HUES6 (cell line): ENCODE measurements around the gene SLFNL1.

Experiments
- H3K27ac ChIP-seq: 2 replicates; pipeline ENCODE4 v1.7.0; 2013; ENCODE audit warnings: low read depth, mild to moderate bottlenecking, low read length, inconsistent platforms
- H3K27me3 ChIP-seq: 2 replicates; pipeline ENCODE4 v1.6.1; 2013; ENCODE audit warnings: low read length; ENCODE audit not compliant: control insufficient read depth, insufficient read depth
- H3K36me3 ChIP-seq: 2 replicates; pipeline ENCODE4 v1.6.1; 2013; ENCODE audit warnings: low read length; ENCODE audit not compliant: control insufficient read depth, insufficient read depth
- H3K4me1 ChIP-seq: 2 replicates; pipeline ENCODE4 v1.6.1; 2013; ENCODE audit warnings: low read length; ENCODE audit not compliant: control insufficient read depth, insufficient read depth
- H3K4me3 ChIP-seq: 2 replicates; pipeline ENCODE4 v1.5.1; 2013; ENCODE audit warnings: low read depth, low read length
- H3K9ac ChIP-seq: one replicate; pipeline ENCODE4 v1.6.1; 2013; ENCODE audit warnings: mild to moderate bottlenecking, low read length
- H3K9me3 ChIP-seq: 2 replicates; pipeline ENCODE4 v1.6.1; 2013; ENCODE audit warnings: low read depth, low read length; ENCODE audit not compliant: control insufficient read depth, insufficient read depth

The SLFNL1 gene

GRCh38 chr1:41006942-41007865, 14.3 kb downstream of the SLFNL1 start:
- Histone ChIP-seq H3K4me1 (no peaks in the 10 kb centered on the region), H3K9me3 (no peaks in the 10 kb centered on the region), H3K27me3 (no peaks in the 10 kb centered on the region), H3K36me3 (peaks cover 100% of the 10 kb centered on the region), H3K9ac (no peak overlapping the region), H3K4me3 (no peak overlapping the region), H3K27ac (no peak overlapping the region)

DNA sequence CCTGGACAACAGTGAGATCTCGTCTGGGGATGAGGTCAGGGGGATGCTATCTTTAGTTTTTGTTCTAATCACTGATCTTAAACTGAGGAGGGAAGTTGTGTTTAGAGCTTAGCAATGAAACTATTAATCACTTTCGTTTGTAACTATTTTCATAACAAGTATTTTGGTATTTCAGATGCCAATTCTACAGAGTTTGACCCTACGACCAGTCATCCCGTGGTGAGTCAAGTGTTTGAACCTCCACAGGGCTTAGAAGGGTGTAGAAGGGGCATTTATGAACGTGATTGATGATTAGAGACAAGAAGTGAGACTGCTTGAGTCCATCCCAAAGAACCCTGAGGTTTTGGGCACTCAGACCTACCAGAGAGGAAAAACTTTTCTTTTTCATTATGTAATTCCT, 15.6 kb downstream of the SLFNL1 start:
- Histone ChIP-seq H3K9me3 (no peaks in the 10 kb centered on the region), H3K36me3 (peaks cover 100% of the 10 kb centered on the region), H3K4me3 (no peak overlapping the region), H3K27ac (no peak overlapping the region), H3K4me1 (no peaks in the 10 kb centered on the region), H3K9ac (no peak overlapping the region), H3K27me3 (no peaks in the 10 kb centered on the region)

DNA sequence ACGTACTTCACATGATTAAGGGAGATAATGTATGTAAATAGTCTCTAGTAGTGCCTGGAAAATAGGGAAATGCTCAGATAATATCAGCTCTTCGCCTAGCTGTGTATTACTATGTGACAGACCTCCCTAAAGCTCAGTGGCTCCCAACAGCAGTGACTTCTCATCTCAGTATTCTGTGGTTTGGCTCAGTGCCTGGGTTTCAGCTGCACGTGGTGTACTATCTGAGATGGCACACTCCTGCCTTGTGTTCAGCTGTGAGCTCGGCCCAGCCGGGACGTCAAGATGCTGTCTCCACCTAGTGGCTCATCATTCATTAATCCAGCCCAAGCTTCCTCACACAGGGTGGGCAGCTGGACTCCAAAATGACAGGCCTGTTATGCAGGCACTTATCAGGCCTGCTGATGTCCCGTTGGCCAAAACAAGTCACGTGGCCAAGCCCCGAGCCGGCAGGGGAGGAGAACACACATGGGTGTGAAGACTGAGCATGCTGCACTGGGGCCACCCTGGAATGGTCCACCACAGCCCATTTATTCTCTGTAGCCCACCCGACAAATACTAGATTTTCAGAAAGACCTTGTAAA, 17.8 kb downstream of the SLFNL1 start:
- Histone ChIP-seq H3K9ac (no peak overlapping the region), H3K4me3 (no peak overlapping the region), H3K27me3 (no peaks in the 10 kb centered on the region), H3K9me3 (no peaks in the 10 kb centered on the region), H3K4me1 (no peaks in the 10 kb centered on the region), H3K36me3 (peaks cover 97% of the 10 kb centered on the region), H3K27ac (no peak overlapping the region)

DNA sequence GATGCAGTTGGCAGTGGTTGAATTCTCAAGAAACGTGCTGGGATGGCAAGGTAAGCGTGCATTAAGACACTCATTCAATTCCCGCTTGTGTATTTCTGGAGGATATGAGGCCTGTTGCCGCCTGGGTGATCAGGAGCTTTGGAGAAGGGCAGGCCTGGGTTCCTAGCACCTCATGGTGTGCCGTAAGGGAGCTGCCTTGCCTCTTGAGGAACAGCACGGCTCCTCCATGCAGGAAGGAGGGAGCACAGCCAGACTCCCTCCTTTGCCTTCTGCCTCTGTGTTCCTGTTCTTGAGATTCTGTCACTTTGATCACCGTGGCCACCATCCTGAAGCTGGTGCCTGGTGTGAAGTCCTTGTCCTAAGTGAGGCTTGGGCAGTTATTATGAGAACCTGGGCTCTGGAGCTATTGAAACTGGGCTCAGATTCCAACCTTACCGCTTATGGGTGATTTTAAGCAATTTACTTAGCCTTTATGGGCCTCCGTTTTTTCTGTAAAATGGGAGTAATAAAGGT, 18.3 kb downstream of the SLFNL1 start:
- no peak overlapping the region for H3K4me3 ChIP-seq
- H3K9me3 ChIP-seq, result no peaks in the 10 kb centered on the region
- peaks cover 97% of the 10 kb centered on the region for H3K36me3 ChIP-seq
- no peaks in the 10 kb centered on the region for H3K4me1 ChIP-seq
- no peaks in the 10 kb centered on the region for H3K27me3 ChIP-seq
- no peak overlapping the region for H3K9ac ChIP-seq
- no peak overlapping the region for H3K27ac ChIP-seq

DNA sequence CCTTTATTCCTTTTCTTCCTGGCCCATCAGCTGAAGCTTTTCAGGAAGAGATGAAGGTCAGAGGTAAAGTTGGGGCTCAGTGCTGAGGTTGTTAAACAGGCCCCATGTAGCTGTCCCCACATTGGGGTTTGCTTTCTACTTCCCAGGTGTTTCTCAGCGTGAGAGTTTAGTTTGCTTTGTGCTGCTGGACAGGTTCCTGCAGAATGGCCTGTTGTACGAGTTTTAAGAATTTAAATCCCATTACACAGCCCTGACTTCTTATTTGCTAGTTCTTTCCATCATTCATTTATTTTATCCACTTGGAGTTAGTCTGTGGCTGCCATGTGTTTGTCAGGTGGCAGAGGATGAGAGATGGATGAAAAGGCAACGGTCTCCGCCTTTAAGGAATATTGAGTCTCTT, 22.9 kb downstream of the SLFNL1 start:
- no peak overlapping the region for H3K4me3 ChIP-seq
- no peaks in the 10 kb centered on the region for H3K27me3 ChIP-seq
- H3K27ac ChIP-seq, result no peak overlapping the region
- H3K9ac ChIP-seq, result no peak overlapping the region
- H3K36me3 ChIP-seq, result peaks cover 97% of the 10 kb centered on the region
- no peaks in the 10 kb centered on the region for H3K9me3 ChIP-seq
- H3K4me1 ChIP-seq, result no peaks in the 10 kb centered on the region

DNA sequence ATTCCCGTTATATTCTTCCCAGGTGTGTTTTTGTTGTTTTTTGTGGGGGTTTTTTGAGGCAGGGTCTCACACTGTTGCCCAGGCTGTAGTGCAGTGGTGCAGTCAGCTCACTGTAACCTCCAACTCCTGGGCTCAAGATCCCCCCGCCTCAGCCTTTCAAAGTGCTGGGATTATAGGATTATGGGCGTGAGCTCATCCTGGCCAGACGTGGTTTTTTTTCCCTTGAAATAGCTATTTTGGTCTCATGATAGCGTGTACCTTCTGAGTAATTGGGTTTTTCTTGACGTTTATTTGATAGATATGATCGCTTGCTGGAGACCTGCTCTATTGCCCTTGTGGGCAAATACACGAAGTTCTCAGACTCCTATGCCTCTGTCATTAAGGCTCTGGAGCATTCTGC, 24.4 kb downstream of the SLFNL1 start:
- H3K36me3 ChIP-seq, result peaks cover 96% of the 10 kb centered on the region
- H3K4me1 ChIP-seq, result no peaks in the 10 kb centered on the region
- H3K27ac ChIP-seq, result no peak overlapping the region
- no peaks in the 10 kb centered on the region for H3K9me3 ChIP-seq
- H3K4me3 ChIP-seq, result no peak overlapping the region
- H3K9ac ChIP-seq, result no peak overlapping the region
- H3K27me3 ChIP-seq, result no peaks in the 10 kb centered on the region

DNA sequence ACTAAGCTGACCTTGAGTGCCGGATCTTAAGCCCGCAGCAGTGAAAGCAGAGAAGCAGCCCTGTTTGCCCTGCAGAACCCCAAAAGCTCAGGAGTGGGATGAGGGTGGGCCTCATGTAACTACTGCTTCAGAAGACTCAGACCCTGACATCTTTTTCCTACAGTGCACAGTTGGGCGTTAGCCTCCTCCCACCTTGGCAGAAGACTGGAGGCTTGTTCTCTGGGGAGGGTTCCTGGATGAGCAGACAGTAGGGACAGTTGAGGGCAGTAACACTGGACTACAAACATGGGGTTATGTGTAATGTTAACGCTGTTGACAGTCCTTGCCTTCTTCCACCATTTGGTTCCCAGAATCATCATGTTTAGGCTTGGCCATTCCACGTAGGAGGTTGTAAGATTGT, 32.5 kb downstream of the SLFNL1 start:
- H3K9me3 ChIP-seq, result no peaks in the 10 kb centered on the region
- no peak overlapping the region for H3K27ac ChIP-seq
- no peak overlapping the region for H3K9ac ChIP-seq
- H3K4me1 ChIP-seq, result no peaks in the 10 kb centered on the region
- H3K27me3 ChIP-seq, result no peaks in the 10 kb centered on the region
- peaks cover 99% of the 10 kb centered on the region for H3K36me3 ChIP-seq
- no peak overlapping the region for H3K4me3 ChIP-seq

DNA sequence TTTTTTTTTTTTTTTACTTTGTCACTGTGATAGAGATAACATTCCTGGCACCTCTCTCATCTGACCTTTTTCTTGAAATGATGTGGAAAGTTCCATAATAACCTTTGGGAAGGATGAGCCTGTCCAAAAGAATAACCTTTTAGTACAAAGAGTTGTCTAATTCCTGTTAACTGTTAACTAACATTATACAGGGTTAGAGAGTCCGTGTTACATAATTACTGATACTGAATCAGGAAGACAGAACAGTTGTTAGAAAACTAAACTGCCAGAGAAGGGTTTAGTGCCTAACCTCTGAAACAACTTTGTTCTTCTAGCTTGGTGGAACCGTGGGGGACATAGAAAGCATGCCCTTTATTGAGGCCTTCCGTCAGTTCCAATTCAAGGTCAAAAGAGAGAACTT, 33.2 kb downstream of the SLFNL1 start:
- no peak overlapping the region for H3K4me3 ChIP-seq
- H3K9ac ChIP-seq, result no peak overlapping the region
- H3K27me3 ChIP-seq, result no peaks in the 10 kb centered on the region
- no peaks in the 10 kb centered on the region for H3K9me3 ChIP-seq
- peaks cover 99% of the 10 kb centered on the region for H3K36me3 ChIP-seq
- H3K27ac ChIP-seq, result no peak overlapping the region
- H3K4me1 ChIP-seq, result no peaks in the 10 kb centered on the region

DNA sequence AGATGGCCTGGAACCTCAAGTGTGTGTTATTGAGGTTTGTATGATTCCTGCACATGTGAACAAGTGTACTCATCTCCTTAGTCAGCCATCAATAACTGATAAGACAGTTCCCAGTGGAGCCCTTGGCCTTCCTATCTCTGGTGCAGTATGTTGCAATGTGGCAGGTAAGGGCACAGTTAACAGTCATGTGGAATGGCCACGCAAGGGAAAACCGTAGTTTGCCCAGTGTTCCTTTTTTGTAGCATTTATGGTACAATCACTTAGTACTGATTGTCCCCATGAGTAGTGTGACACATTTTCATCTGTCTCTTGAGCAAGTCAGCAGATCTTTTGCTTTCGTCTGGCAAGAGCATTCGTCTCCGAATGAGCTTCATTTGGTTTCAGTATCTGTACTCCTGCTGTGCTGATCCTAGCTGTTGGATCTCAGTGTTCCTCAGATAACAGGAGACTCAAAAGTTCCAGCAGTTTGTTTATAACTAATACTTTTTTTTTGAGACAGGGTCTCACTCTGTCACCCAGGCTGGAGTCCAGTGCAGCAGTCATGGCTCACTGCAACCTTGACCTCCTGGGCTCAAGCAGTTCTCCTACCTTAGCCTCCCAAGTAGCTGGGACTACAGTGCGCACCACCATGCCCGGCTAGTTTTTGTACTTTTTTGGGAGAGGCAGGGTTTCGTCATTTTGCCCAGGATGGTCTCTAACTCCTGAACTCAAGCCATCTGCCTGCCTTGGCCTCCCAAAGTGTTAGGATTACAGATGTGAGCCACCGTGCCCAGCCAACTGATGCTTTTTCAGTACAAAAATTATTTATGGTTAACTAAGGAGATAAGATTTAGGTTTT, 33.9 kb downstream of the SLFNL1 start:
- Histone ChIP-seq H3K27me3 (no peaks in the 10 kb centered on the region), H3K9ac (no peak overlapping the region), H3K9me3 (no peaks in the 10 kb centered on the region), H3K4me1 (no peaks in the 10 kb centered on the region), H3K27ac (no peak overlapping the region), H3K4me3 (no peak overlapping the region), H3K36me3 (peaks cover 97% of the 10 kb centered on the region)

DNA sequence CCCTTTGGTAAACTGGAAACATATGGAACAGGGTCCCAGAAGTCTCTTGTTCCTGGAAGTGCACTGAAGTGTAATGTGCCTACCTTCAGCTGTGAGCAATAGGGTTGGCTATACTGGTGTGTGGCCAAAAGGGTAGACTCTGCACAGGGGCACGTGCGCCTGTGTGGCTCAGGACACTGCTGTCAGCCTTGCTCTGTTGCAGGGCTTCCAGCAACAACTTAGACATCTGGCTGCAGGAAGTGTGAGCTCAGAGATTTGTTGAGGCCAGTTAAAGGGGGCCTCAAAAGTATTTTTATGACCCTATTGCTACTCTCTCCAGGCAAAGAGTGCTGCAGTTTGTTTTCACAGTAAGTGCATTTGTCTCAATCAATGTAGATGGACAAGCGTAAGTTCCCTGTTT, 34.6 kb downstream of the SLFNL1 start:
- H3K9ac ChIP-seq, result no peak overlapping the region
- H3K4me3 ChIP-seq, result no peak overlapping the region
- H3K36me3 ChIP-seq, result peaks cover 90% of the 10 kb centered on the region
- H3K9me3 ChIP-seq, result no peaks in the 10 kb centered on the region
- peaks cover under 1% of the 10 kb centered on the region; the same call in 1 of the 2 replicates for H3K4me1 ChIP-seq
- no peak overlapping the region for H3K27ac ChIP-seq
- no peaks in the 10 kb centered on the region for H3K27me3 ChIP-seq
